Loucy (cell line): ENCODE measurements around the gene PLXNA2.

ENCODE experiments used
- H2AFZ ChIP-seq: fragments of 200-600 bp; sonication (generic); 2 replicates; pipeline ENCODE4 v1.6.0; 2016; ENCODE audit warnings: antibody characterized with exemption, mild to moderate bottlenecking, low read length, moderate library complexity
- H3F3A ChIP-seq: fragments of 200-600 bp; 2 replicates; pipeline ENCODE4 v1.6.0; 2016; ENCODE audit warnings: antibody characterized with exemption, low read depth, mild to moderate bottlenecking
- H3K27me3 ChIP-seq: fragments of 200-600 bp; sonication (generic); 2 replicates; pipeline ENCODE4 v1.6.1; 2014; ENCODE audit warnings: low read length, mild to moderate bottlenecking; ENCODE audit not compliant: insufficient read depth, poor library complexity, severe bottlenecking
- H3K36me3 ChIP-seq: fragments of 200-600 bp; sonication (generic); 2 replicates; pipeline ENCODE4 v1.6.1; 2016; ENCODE audit warnings: low read length; ENCODE audit not compliant: insufficient read depth
- H3K4me1 ChIP-seq: fragments of 200-600 bp; sonication (generic); 2 replicates; pipeline ENCODE4 v1.5.1; 2014; ENCODE audit warnings: low read length, mild to moderate bottlenecking; ENCODE audit not compliant: insufficient read depth, poor library complexity, severe bottlenecking
- H3K4me2 ChIP-seq: fragments of 200-600 bp; sonication (generic); 2 replicates; pipeline ENCODE4 v1.6.0; 2014; ENCODE audit warnings: antibody characterized with exemption, low read length, low read depth, mild to moderate bottlenecking; ENCODE audit not compliant: poor library complexity, severe bottlenecking
- H3K4me3 ChIP-seq: fragments of 200-600 bp; sonication (generic); 2 replicates; pipeline ENCODE4 v1.5.1; 2014; ENCODE audit warnings: low read length, mild to moderate bottlenecking, mixed read lengths; ENCODE audit not compliant: poor library complexity, severe bottlenecking
- H3K79me2 ChIP-seq: fragments of 200-600 bp; sonication (generic); 2 replicates; pipeline ENCODE4 v1.6.1; 2014; ENCODE audit warnings: low read length; ENCODE audit not compliant: insufficient read depth
- H3K9ac ChIP-seq: fragments of 200-600 bp; sonication (generic); 2 replicates; pipeline ENCODE4 v1.6.0; 2014; ENCODE audit warnings: mild to moderate bottlenecking, low read depth, low read length, moderate library complexity; ENCODE audit not compliant: poor library complexity, severe bottlenecking
- H3K9me2 ChIP-seq: fragments of 200-600 bp; sonication (generic); replicated peaks from 2 replicates; pipeline ENCODE4 v1.6.1; 2016; ENCODE audit warnings: low read depth, low read length, mixed read lengths
- H3K9me3 ChIP-seq: fragments of 200-600 bp; sonication (generic); 2 replicates; pipeline ENCODE4 v1.6.1; 2014; ENCODE audit warnings: mild to moderate bottlenecking, antibody characterized with exemption, low read length, low read depth; ENCODE audit not compliant: insufficient read depth
- H4K20me1 ChIP-seq: fragments of 200-600 bp; sonication (generic); 2 replicates; pipeline ENCODE4 v1.6.0; 2014; ENCODE audit warnings: antibody characterized with exemption, low read length, mild to moderate bottlenecking; ENCODE audit not compliant: insufficient read depth, poor library complexity, severe bottlenecking
- EZH2phosphoT487 ChIP-seq: fragments of 200-600 bp; IDR thresholded peaks from 2 replicates; pipeline ENCODE4 v1.6.1; 2018; ENCODE audit warnings: antibody characterized with exemption, mild to moderate bottlenecking, moderate library complexity, borderline replicate concordance
- TF ChIP-seq, protein P1 (sequence below): fragments of 200-600 bp; sonication (generic); conservative IDR thresholded peaks from 2 replicates; pipeline ENCODE4 v1.5.1; 2014; ENCODE audit warnings: mild to moderate bottlenecking, antibody characterized with exemption, low read length

PLXNA2 gene

DNA sequence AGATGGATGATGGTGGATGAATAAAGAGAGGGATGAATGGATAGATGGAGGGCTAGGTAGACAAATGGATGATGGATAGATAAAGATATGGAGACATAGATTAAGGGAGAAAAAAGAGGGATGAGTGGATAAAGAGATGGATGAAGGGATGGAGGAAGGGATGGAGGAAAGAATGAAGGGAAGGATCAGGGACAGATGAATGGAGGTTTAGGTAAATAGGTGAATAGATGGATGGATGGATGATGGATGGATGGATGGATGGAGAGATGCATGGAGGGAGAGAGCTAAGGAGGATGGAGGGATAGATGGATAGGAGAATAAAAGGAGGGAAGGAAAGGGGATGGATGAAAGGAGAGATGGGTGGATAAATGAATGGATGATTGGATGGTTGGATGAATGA, 28.8 kb downstream of the PLXNA2 start:
- Histone ChIP-seq H2AFZ (no peak overlapping the region), H3F3A (no peaks in the 10 kb centered on the region), H3K4me3 (no peak overlapping the region), H3K36me3 (no peaks in the 10 kb centered on the region), H3K4me2 (no peak overlapping the region), H3K27me3 (no peaks in the 10 kb centered on the region), H4K20me1 (no peaks in the 10 kb centered on the region), H3K9me3 (no peaks in the 10 kb centered on the region), H3K9me2 (no peaks in the 10 kb centered on the region), H3K79me2 (no peaks in the 10 kb centered on the region), H3K9ac (no peak overlapping the region), H3K4me1 (peaks cover 17% of the 10 kb centered on the region)
- no peak for TF ChIP-seq EZH2phosphoT487
- TF ChIP-seq, protein P1, sequence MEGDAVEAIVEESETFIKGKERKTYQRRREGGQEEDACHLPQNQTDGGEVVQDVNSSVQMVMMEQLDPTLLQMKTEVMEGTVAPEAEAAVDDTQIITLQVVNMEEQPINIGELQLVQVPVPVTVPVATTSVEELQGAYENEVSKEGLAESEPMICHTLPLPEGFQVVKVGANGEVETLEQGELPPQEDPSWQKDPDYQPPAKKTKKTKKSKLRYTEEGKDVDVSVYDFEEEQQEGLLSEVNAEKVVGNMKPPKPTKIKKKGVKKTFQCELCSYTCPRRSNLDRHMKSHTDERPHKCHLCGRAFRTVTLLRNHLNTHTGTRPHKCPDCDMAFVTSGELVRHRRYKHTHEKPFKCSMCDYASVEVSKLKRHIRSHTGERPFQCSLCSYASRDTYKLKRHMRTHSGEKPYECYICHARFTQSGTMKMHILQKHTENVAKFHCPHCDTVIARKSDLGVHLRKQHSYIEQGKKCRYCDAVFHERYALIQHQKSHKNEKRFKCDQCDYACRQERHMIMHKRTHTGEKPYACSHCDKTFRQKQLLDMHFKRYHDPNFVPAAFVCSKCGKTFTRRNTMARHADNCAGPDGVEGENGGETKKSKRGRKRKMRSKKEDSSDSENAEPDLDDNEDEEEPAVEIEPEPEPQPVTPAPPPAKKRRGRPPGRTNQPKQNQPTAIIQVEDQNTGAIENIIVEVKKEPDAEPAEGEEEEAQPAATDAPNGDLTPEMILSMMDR = no peak

DNA sequence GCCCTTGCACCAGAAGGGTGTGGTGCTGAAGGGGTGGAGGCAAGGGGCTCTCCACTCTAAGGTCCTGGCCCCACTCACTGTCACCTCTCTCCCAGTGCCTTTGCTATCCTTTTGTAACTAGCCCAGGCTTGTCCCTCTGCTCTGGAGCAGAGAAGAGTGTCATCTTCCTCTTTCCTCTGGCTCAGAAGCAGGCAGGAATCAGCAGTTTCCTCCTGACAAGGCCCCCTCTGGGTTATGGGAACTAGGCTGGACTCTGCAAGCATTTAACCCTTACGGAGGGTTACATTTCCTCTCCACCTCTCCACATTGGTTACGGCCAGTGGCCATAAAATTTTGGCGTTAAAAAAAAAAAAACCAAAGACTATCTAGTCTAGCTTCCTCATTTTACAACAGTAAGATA, 30.4 kb downstream of the PLXNA2 start:
- H4K20me1 ChIP-seq = no peaks in the 10 kb centered on the region
- TF ChIP-seq, protein P1 = no peak
- no peak for TF ChIP-seq EZH2phosphoT487
- H3K4me1 ChIP-seq = peaks cover 20% of the 10 kb centered on the region
- no peak overlapping the region for H3K4me3 ChIP-seq
- no peaks in the 10 kb centered on the region for H3K36me3 ChIP-seq
- H3K27me3 ChIP-seq = no peaks in the 10 kb centered on the region
- no peak overlapping the region for H3K4me2 ChIP-seq
- no peaks in the 10 kb centered on the region for H3K9me3 ChIP-seq
- H3K9me2 ChIP-seq = no peaks in the 10 kb centered on the region
- no peaks in the 10 kb centered on the region for H3F3A ChIP-seq
- H2AFZ ChIP-seq = no peak overlapping the region
- no peak overlapping the region for H3K9ac ChIP-seq
- H3K79me2 ChIP-seq = no peaks in the 10 kb centered on the region

DNA sequence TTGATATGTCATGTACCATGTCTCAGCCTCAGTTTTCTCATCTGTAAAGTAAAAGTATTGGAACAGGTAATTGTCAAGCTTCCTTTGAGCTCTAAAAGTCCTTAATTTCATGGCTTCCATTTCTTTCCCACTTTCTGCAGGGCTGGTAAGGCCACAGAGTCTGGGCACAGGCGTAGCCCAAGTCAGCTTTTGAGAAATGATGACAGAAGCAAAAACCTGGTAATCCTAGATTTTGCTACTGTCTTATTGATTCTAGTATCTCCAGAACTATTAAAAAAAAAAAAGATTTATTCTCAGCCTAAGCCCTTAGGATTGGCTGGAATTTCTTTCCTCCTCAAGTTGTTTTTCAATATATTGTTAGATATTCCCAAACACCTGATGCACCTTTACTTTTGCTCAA, 31.3 kb downstream of the PLXNA2 start:
- Histone ChIP-seq H3K4me3 (no peak overlapping the region), H3K9me3 (no peaks in the 10 kb centered on the region), H4K20me1 (no peaks in the 10 kb centered on the region), H3K4me2 (no peak overlapping the region), H3F3A (no peaks in the 10 kb centered on the region), H2AFZ (no peak overlapping the region), H3K9ac (no peak overlapping the region), H3K79me2 (no peaks in the 10 kb centered on the region), H3K36me3 (no peaks in the 10 kb centered on the region), H3K27me3 (no peaks in the 10 kb centered on the region), H3K4me1 (peaks cover 20% of the 10 kb centered on the region), H3K9me2 (no peaks in the 10 kb centered on the region)
- TF ChIP-seq EZH2phosphoT487 = no peak
- TF ChIP-seq, protein P1 = no peak
